NOMO-1 treated with dmso at 0.1 percent for 144 hours (cell line): ENCODE data around the gene CDK5RAP3.

ENCODE experiments used
- DNase-seq: peaks from one replicate; lab custom pipeline; 2025; ENCODE audit not compliant: unreplicated experiment; lab: John Stamatoyannopoulos, UW

The CDK5RAP3 gene

DNA sequence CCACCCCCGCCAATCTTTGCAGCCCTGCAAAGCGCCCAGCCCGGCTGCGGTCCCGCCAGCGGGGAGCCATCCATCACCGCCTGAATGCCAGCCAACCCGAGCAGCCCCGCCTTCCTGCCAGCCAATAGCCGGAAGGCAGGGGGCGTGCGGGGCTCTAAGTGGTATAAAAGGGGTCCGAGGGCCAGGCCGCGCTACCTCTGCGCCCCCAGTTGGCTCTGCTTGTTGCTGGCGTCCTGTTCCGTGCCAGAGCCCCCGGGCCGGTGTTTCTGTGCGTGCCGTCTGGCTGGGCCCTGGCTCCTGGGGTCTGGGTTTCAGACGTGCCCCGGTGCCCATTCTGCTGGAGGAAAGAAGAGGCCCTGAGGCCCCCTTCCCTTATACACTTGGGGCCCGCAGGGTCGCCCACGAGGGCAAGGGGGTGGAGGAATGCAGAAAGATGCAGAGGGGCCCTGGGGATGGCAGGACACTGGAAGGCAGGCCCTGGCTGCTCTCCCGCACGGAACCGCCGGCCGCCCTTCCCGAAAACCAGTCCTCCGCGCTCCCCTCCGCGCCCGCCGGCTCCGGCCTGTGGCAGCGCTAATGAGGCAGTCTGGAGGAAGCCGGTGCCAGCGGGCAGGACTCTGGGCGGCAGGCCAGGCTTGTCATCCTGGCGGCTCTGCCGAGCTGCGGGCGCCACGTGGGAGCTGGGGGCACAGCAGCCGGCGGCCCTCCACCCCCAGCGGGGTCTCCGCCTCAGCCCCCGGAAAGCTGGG, 52.7 kb downstream of the CDK5RAP3 start:
- peak; percentile 59 for DNase-seq

DNA sequence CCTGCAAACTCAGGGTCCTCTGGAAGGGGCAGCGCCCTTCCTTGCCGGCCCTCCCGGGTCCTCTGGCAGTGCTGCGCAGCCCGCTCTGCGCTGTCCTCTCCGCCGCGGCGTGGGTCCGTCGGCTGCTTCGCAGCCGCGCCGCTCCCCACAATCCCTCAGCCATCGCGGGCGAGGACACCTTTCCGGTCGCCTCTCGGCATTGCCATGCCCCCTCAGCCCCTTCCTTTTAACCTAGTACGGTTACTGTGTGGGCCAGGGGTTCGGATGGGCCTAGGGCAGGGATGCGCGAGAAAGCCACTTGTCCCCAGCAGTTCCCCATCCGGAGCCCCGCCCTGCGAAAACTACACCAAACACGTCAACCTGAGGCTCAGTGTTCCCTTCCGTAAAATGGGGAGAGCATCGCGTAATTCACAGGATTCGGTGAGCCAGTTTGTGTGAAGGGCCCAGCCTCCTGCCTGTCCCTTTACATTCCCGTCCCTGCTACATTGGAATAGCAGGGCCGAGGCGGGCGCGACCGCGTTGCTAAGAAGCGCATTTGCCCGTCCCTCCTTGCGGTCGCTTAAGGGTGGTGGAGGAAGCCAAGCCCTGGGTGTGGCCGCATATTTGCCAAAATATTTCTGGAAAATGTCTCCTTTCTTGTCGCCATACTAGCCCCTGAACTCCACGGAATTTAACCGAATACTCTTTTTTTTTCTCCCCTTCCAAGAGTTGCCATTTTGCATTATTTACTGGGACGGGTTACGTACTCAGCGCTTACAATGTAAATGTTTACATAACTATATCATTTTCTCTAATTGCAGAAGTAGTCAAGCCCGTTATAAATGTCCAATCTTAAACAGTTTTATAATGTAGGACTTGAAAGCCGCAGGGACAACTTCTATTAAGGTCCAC, 53.5 kb downstream of the CDK5RAP3 start:
- DNase-seq: peak; percentile 14

DNA sequence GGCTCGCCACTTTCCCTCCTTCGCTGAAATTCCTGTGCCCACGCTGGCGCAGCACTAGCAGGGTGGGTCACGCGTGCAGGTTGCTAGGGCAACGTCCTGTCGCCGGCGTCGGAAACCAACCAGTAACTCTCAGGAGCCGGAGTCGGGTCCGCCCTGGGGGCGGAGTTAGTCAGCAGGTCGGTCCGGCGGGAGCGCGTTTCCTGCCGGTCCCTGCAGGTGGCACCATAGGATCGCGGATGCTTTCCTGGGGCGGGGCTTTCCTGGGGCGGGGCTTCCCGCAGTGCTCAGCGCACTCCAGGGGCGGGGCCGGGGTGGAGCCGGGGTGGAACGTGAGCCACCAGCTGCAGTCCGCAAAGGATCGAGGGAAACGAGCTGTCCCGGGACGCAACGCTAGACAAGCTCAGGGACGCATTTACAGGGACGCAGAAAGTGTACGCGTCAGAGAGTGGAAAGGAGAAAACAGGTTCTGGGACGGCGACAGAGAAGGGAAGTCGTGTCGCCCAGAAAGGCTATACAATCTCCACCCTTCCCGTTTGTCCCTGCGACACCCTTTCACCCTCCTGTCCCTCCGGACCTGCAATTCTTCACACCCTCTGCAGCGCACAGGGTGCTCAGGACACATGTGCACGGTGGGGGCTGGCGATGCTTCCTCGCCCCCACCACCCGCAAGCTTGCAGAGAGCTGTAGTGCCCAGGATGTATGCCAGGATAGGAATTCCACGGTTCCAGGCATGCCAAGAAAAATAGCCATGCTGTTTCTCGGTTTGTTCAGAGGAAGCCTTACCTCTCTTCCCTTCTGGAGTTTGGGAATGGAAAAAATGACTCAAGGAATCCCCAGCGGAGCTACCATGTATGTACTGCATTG, 54.4 kb downstream of the CDK5RAP3 start:
- peak; percentile 94 for DNase-seq

DNA sequence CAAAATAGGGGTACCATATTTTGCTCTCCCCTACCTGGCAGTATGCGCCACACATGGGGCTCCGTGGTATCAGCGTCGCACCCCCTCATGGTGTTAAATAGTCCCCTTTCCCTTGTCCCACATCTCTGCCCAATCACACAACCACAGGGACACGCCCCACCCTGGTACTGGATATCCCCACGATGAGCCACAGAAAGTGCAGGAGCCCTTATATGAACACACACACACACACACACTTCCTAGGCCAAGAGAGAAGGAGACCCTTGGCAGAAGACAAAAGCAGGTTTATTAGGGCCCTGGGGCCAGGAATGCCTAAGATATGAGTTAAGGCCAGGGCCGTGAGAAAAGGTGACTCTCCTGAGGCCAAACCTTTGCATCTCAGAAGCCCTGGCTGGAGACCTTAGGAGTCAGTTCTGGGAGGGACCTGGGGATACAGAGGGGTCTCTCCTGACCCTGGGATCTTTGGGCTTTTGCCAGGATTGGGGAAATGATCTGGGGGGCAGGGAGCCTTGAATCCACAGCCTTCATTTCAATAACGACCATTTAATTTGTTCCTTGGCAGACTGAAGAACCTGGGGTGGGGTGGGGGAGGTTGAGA, 55.1 kb downstream of the CDK5RAP3 start:
- no peak for DNase-seq

DNA sequence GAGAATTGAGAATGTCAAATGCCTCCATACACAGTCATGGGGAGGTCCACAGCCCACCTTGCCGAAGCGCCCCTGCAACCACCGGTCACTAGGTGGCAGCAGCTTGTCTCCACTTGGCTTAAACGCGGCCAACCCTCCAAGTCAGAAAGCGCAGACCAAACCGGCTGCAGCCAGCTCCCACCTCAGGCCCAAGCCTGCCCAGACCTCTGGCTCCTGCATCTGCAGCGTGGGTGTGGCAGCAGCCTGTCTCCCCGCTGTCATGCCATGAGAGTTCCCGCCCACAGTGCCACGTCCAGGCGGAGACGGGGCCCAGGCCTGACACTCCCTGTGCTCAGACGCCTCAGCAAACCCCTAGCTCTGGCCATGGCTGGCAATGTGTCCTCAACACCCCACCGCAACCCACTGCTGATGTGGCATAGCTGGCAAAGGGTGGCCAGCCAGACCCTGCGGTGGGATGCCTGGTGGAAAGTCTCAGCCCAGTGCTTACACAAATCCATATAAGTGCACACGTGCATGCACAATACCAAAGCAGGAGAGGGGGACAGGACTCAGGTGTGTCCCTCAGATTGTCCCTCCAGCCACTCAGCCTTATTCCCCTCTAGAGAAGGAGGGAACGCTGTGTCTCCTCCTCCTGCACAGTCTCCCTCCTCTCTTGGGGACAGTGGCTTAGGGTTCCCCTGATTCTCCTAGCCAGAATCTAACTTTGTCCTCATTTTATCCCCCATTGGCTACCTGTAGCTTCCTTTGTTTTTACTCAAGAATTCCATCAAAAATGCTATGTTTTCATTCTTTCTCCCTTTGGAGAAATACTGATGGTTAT, 55.8 kb downstream of the CDK5RAP3 start:
- DNase-seq: peak; percentile 85

DNA sequence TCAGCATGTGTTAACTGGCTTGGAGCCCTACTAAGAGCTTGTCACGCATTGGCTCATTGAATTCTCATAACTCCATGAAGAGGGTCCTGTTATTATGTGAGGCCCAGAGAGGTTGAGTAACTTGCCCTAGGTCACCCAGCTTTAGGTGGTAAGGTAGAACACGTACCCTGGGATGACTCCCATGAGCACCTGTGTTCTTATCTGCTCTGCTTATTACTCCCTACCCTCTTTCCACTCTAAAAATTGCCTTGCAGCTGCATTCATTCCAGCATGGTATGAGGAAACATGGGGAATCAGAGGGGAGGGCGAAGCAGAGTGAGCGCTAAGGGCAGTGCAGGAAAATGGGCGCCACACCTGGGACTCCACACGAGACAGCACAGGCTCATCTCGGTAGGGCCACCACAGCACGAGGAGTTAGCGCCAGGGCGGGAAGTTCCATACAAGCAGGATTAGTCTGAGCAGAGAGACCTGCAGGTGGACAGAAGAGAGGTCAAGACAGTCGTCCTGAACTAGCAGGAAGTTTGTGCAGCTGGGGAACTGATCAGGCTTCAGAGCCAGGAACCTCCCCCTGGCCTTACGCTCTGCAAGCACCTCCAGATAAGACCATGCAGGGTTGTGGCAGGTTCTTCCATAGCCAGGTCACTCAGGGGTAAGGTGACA, 56.5 kb downstream of the CDK5RAP3 start:
- DNase-seq: no peak

DNA sequence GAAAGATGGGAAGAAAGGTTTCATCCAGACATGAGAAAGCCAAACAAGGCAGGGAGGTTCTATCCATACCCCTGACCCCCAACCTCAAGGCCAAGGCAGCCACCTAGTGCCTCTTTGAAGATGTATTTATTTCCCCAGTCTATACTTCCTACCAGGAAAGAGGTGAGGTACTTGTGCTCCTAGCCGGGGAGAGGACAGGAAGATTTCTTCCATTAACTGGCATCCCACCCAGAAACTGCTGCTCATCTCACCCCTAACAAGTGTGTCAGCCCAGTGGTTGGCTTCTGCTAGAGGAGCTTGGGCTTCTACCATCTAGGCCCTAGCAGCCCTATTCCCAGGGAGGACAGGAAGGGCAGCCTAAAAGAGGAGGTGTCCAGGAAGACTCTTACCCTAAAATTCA, 57.8 kb downstream of the CDK5RAP3 start:
- DNase-seq: no peak

DNA sequence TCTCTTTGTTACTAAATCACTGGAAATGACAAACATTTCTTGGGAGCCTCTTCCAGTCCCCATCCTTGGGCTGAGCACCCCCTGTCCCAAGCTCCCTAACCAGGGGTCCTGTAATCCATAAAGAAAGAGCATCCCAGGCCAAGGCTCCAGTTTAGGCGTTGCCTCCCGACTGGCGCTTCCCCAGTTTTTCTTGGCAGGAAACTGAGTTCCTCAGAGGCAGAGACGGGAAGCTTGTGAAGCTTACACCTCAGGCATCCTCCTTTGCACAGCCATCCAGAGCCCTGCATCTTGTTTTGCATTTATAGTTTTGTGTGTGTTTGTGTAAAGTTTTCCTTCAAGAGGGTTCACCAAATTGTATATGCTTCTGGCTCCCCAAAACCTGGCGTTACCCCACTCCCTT, 59.6 kb downstream of the CDK5RAP3 start:
- DNase-seq: no peak
